Esophagus squamous epithelium (tissue), 4 donors: ENCODE measurements around the gene SNX24.

Experiments used
- CTCF ChIP-seq, 6 experiments: fragments of 450-650 bp in 4 of 6; fragments of 200-600 bp in 2 of 6; sonication (generic) in 2 of 6; IDR thresholded peaks; one replicate each; pipeline ENCODE4 v1.5.1; 2016 to 2019; ENCODE audit warnings: antibody characterized with exemption in 6 of 6, mild to moderate bottlenecking in 4 of 6, moderate library complexity in 4 of 6
- POLR2A ChIP-seq, 4 donors: fragments of 450-650 bp; IDR thresholded peaks; one replicate each; pipeline ENCODE4 v1.6.1; 2017; ENCODE audit warnings: antibody characterized with exemption in 4 of 4, mild to moderate bottlenecking in 4 of 4, moderate library complexity in 3 of 4

GRCh38 chr5:123000731-123001130 lies 155.3 kb downstream of the SNX24 start:
- TF ChIP-seq CTCF (IDR thresholded peaks at IDR 0.05) (no peak), POLR2A (IDR thresholded peaks at IDR 0.05) (no peak)
